Spleen (tissue), 11 donors: ENCODE data around the gene PTPRT. TPM values are rescaled to one million over a fixed set of nuclear protein-coding genes. Genes with fewer than 3 reads are reported as not detected.

Experiments
- DNase-seq: peaks from one replicate; pipeline ENCODE4 v3.0.0-alpha.2; 2020
- H3K27ac ChIP-seq, 8 donors: fragments of 200-600 bp; sonication (generic) in 7 of 8; 1 replicate in 4 of 8; 2 replicates in 4 of 8; pipeline versions ENCODE4 v1.5.0 to v1.8.0; 2016 to 2021; ENCODE audit warnings: inconsistent platforms in 4 of 8, mild to moderate bottlenecking in 4 of 8, moderate library complexity in 1 of 8
- H3K27me3 ChIP-seq, 7 donors: fragments of 200-600 bp; sonication (generic) in 6 of 7; replicated peaks in 1 of 7; 1 replicate in 4 of 7; 2 replicates in 3 of 7; pipeline versions ENCODE4 v1.5.0 to v1.8.0; 2016 to 2021; ENCODE audit warnings: inconsistent platforms in 3 of 7, mild to moderate bottlenecking in 1 of 7
- H3K36me3 ChIP-seq, 6 donors: fragments of 200-600 bp; sonication (generic) in 5 of 6; 1 replicate in 4 of 6; 2 replicates in 2 of 6; pipeline versions ENCODE4 v1.5.0 to v1.8.0; 2016 to 2021; ENCODE audit warnings: inconsistent platforms in 2 of 6
- H3K4me1 ChIP-seq, 6 donors: fragments of 200-600 bp; sonication (generic) in 5 of 6; 1 replicate in 3 of 6; 2 replicates in 3 of 6; pipeline versions ENCODE4 v1.5.0 to v1.8.0; 2016 to 2021; ENCODE audit warnings: inconsistent platforms in 3 of 6
- H3K4me3 ChIP-seq, 8 donors: fragments of 200-600 bp; sonication (generic) in 7 of 8; 1 replicate in 4 of 8; 2 replicates in 4 of 8; pipeline versions ENCODE4 v1.5.0 to v1.8.0; 2016 to 2021; ENCODE audit warnings: inconsistent platforms in 4 of 8, mild to moderate bottlenecking in 4 of 8, moderate library complexity in 2 of 8
- H3K9me3 ChIP-seq, 8 donors: fragments of 200-600 bp; sonication (generic) in 7 of 8; 1 replicate in 4 of 8; 2 replicates in 4 of 8; pipeline versions ENCODE4 v1.5.0 to v1.8.0; 2016 to 2021; ENCODE audit warnings: inconsistent platforms in 4 of 8
- POLR2A ChIP-seq, 3 donors: fragments of 450-650 bp; IDR thresholded peaks; one replicate each; pipeline ENCODE4 v1.5.1; 2017; ENCODE audit warnings: antibody characterized with exemption in 3 of 3, mild to moderate bottlenecking in 1 of 3
- POLR2AphosphoS5 ChIP-seq, 3 donors: sonication (generic); formaldehyde crosslinking; IDR thresholded peaks; one replicate each; pipeline ENCODE4 v1.5.1; 2017; ENCODE audit warnings: antibody characterized with exemption in 3 of 3
- WGBS, 5 donors: extraction: QIAGEN DNeasy Blood & Tissue Kit in 3 of 5; methylation state at CpG; one replicate each; pipeline versions ENCODE4 v1.1.5 to v1.1.7; 2013 to 2018; 5-methylcytosine and 5-hydroxymethylcytosine counted together
- intact Hi-C: fragments of 100-400 bp; cut with DNase I; formaldehyde crosslinking; loops from one replicate; pipeline ENCODE4 v1.15.0; 2023; ENCODE audit warnings: low total_unique reads
- polyA plus RNA-seq, 3 donors: library from polyadenylated mRNA; stranded (reverse); fragments of 200-250 nt; gene quantifications; one replicate each; pipeline ENCODE4 v1.2.1, GENCODE V29; 2013
- total RNA-seq, 7 donors: library from RNA; depleted of rRNA in 3 of 7; stranded (reverse); fragments of >200 nt in 3 of 7; fragmentation: NEBNext Ultra II Directional in 4 of 7; extraction: Animal tissue kit (Norgen Biotek cat#: 25700) in 4 of 7; gene quantifications; one replicate each; pipeline versions ENCODE4 v1.1.0 to v1.2.1, GENCODE V29; 2016 to 2021
- TF ChIP-seq, protein P1 (sequence below), 11 experiments: fragments of 200-600 bp in 7 of 11; fragments of 450-650 bp in 4 of 11; sonication (generic) in 4 of 11; IDR thresholded peaks in 8 of 11; conservative IDR thresholded peaks in 3 of 11; 1 replicate in 7 of 11; 2 replicates in 4 of 11; pipeline versions ENCODE4 v1.4.0 to v1.8.0; 2016 to 2021; ENCODE audit warnings: antibody characterized with exemption in 11 of 11, inconsistent platforms in 4 of 11, mild to moderate bottlenecking in 1 of 11
- donor health status: healthy with polysubstance abuse.
- donor health status: DM: no; HTN: no; CAD: no; lungs with moderate emphysema.
- donor health status: DM: no; HTN: no; CAD: no.
- donor health status: Bipolar disorder and iron deficiency.
- donor health status: healthy.
- donor health status: DM: no; HTN: no; CAD: no.
- donor health status: DM: yes; HTN: yes; CAD: no.

PTPRT gene
- total and polyA plus RNA-seq, 10 donors: 0.02 to 4.7 (median 1.2) TPM

DNA sequence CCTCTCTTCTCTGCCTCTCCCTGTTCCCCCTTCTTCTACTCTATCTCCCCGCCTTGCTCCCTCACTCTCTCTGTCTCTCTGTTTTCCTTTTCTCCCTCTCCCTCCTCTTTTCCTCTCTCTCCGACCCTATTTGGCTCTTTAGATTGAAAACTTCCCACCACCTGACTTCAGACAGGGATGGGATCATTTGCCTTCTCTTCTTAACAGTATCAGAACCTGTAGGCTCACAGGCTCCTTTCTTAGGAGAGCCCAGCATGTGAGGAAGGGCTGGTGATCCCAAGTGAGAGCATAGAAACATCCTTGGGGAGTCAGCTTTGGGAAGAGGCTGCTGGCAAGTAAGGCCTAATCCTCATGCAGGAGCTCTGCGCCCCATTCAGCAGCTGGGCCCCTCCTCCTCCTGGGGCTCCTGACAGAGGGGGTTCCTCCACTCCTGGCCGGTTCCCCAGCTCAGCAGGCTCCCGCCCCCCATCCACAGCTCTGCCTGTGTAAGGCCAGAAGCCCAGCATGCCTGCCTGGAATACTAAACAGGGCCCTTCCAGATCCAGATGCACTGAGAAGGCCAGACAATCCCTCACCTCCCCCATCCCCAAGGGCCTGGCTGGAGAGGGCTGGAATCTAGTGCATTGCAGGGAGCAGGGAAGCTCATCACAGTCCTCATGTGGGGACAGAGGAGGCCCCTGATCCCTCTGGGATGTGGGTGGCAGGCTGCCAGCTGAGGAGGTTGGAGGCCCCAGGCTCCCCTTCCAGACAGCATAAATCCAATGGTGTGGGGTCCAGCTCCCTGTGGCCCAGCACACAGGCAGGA is 93.4 kb downstream of the PTPRT start:
- Histone ChIP-seq H3K4me3 (no peak overlapping the region), H3K27ac (no peak overlapping the region), H3K36me3 (no peaks in the 10 kb centered on the region), H3K27me3 (peaks cover 0 to 19% (median 0%) of the 10 kb centered on the region in 7 donors), H3K4me1 (no peaks in the 10 kb centered on the region), H3K9me3 (peaks cover 0 to 22% (median 9%) of the 10 kb centered on the region in 8 donors)
- intact Hi-C loops: no loop called here
- TF ChIP-seq POLR2AphosphoS5 (IDR thresholded peaks at IDR 0.05): no peak
- no peak for TF ChIP-seq POLR2A (IDR thresholded peaks at IDR 0.05)
- TF ChIP-seq, protein P1, sequence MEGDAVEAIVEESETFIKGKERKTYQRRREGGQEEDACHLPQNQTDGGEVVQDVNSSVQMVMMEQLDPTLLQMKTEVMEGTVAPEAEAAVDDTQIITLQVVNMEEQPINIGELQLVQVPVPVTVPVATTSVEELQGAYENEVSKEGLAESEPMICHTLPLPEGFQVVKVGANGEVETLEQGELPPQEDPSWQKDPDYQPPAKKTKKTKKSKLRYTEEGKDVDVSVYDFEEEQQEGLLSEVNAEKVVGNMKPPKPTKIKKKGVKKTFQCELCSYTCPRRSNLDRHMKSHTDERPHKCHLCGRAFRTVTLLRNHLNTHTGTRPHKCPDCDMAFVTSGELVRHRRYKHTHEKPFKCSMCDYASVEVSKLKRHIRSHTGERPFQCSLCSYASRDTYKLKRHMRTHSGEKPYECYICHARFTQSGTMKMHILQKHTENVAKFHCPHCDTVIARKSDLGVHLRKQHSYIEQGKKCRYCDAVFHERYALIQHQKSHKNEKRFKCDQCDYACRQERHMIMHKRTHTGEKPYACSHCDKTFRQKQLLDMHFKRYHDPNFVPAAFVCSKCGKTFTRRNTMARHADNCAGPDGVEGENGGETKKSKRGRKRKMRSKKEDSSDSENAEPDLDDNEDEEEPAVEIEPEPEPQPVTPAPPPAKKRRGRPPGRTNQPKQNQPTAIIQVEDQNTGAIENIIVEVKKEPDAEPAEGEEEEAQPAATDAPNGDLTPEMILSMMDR (IDR thresholded peaks at IDR 0.05 in 8 of 11, conservative IDR thresholded peaks at IDR 0.05 in 3 of 11): no peak
- DNase-seq: no peak
- 32 to 56% (median 47%) methylated on average over 5 of the region's 5 CpGs for WGBS, 5 donors

DNA sequence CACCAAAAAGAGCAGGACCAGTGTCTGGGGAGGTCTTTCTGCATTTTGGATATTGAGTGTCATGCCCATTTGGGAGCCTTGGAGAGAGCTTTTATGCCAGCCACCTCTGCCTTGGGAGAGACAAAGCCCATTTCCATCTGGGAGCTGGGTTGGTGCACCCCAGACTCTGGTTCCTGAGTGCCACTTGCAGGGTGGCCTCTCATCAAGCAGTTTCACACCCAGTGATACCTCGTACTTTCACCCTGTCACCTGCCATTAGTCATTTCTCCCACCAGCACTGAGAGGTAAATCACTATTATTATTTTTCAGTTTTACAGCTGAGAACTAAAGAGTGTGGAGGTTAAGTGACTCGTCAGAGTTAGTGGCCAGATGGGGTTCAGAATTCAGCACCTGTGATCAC is 94.7 kb downstream of the PTPRT start:
- H3K36me3 ChIP-seq: no peaks in the 10 kb centered on the region
- H3K9me3 ChIP-seq: peaks cover 0 to 22% (median 9%) of the 10 kb centered on the region in 8 donors
- no peak for DNase-seq
- no peak overlapping the region for H3K27ac ChIP-seq
- no peak overlapping the region for H3K4me3 ChIP-seq
- H3K4me1 ChIP-seq: no peaks in the 10 kb centered on the region
- WGBS, 5 donors: 65 to 79% (median 71%) methylated on average over 2 of the region's 2 CpGs
- TF ChIP-seq POLR2A (IDR thresholded peaks at IDR 0.05): no peak
- TF ChIP-seq, protein P1 (IDR thresholded peaks at IDR 0.05 in 8 of 11, conservative IDR thresholded peaks at IDR 0.05 in 3 of 11): no peak
- no peak for TF ChIP-seq POLR2AphosphoS5 (IDR thresholded peaks at IDR 0.05)
- H3K27me3 ChIP-seq: peaks cover 0 to 19% (median 0%) of the 10 kb centered on the region in 7 donors
- intact Hi-C loops: no loop called here

GRCh38 chr20:43092386-43093088 is 97.2 kb downstream of the PTPRT start:
- no peaks in the 10 kb centered on the region for H3K4me1 ChIP-seq
- no peaks in the 10 kb centered on the region for H3K36me3 ChIP-seq
- H3K27ac ChIP-seq: no peak overlapping the region
- TF ChIP-seq POLR2A (IDR thresholded peaks at IDR 0.05) (no peak), POLR2AphosphoS5 (IDR thresholded peaks at IDR 0.05) (no peak)
- TF ChIP-seq, protein P1 (IDR thresholded peaks at IDR 0.05 in 8 of 11, conservative IDR thresholded peaks at IDR 0.05 in 3 of 11): no peak
- intact Hi-C loops: no loop called here
- H3K9me3 ChIP-seq: peaks cover 0 to 22% (median 9%) of the 10 kb centered on the region in 8 donors
- no peak for DNase-seq
- WGBS, 5 donors: 54 to 83% (median 76%) methylated on average over 4 of the region's 4 CpGs
- no peak overlapping the region for H3K4me3 ChIP-seq
- H3K27me3 ChIP-seq: peaks cover 0 to 13% (median 0%) of the 10 kb centered on the region in 7 donors

- Histone ChIP-seq H3K27ac (no peak overlapping the region), H3K27me3 (no peaks in the 10 kb centered on the region), H3K4me3 (no peak overlapping the region), H3K9me3 (no peaks in the 10 kb centered on the region), H3K4me1 (peaks cover 0 to 14% (median 0%) of the 10 kb centered on the region in 6 donors), H3K36me3 (no peaks in the 10 kb centered on the region)
- intact Hi-C loops: no loop called here
- 88 to 100% (median 92%) methylated on average over 1 of the region's 1 CpG for whole genome bisulfite sequencing, 5 donors
- no peak for DNase-seq
- TF ChIP-seq, protein P1 (IDR thresholded peaks at IDR 0.05 in 8 of 11, conservative IDR thresholded peaks at IDR 0.05 in 3 of 11): no peak
- no peak for TF ChIP-seq POLR2A (IDR thresholded peaks at IDR 0.05)
- no peak for TF ChIP-seq POLR2AphosphoS5 (IDR thresholded peaks at IDR 0.05)
Observed at GRCh38 chr20:43068482-43068881, 121.2 kb downstream of the PTPRT start.
